ENCODE data around the gene DLGAP1. TPM values are rescaled to one million over a fixed set of nuclear protein-coding genes. Genes with fewer than 3 reads are reported as not detected.

The DLGAP1 gene
- polyA plus RNA-seq, 1 of the 3 experiments (the other 2 are of a cell fraction) = not detected

DNA sequence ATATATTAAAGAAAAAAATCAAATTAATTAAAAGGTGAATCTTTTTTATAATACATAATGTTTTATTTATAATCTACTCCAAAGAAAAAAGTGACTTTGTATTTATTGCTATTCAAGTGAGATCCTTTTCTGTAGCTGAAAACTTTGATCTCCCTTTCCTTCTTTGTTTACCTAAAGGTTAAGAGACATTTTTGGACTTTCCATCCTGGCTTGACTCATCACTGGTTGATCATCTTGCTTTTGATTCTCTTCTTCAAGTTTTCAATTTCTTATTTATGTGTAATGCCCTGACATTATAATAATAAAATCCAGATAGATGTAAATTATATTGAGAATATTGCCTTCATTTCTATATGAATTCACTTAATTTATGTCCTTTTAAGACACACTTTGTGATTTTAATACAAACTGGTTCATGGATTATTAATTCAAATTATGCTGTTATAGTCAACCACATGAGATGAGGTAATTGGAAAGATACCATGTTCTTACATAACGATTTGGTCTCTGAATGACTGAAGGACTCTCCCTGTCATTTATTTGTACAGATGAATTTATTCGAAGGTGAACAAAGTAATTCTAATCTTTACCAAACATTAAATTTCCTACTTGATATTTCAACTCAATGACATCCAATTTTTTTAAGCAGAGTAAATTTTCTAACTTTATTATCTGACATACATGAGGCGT lies 820.7 kb downstream of the DLGAP1 start:
- TF ChIP-seq MEF2A (IDR thresholded peaks at IDR 0.05; ENCODE audit: borderline replicate concordance, low read depth) (no peak), USF2 (IDR thresholded peaks at IDR 0.05; ENCODE audit: borderline replicate concordance, low read depth, low read length) (no peak), JUND (IDR thresholded peaks at IDR 0.05) (no peak), TEAD4 (IDR thresholded peaks at IDR 0.05; ENCODE audit: borderline replicate concordance, insufficient read depth) (no peak), NRF1 (IDR thresholded peaks at IDR 0.05; ENCODE audit: low read depth, low read length) (no peak)
- Histone ChIP-seq H3K4me3 (ENCODE audit: low read depth in 2 of 2, low read length in 1 of 2) (no peak overlapping the region), H3K9me3 (no peaks in the 10 kb centered on the region), H3K27me3 (ENCODE audit: insufficient read depth) (no peaks in the 10 kb centered on the region), H3K4me1 (ENCODE audit: control insufficient read depth in 1 of 2, insufficient read depth in 2 of 2, low read depth in 1 of 2, low read length in 1 of 2) (0 out of 4 replicates have a peak, but pooled peaks cover 0 to 4% of the 10 kb centered on the region in 2 experiments), H3K9ac (no peak overlapping the region), H4K20me1 (ENCODE audit: insufficient read depth) (no peaks in the 10 kb centered on the region), H3K36me3 (replicated peaks in 1 of 2; ENCODE audit: control insufficient read depth in 1 of 2, insufficient read depth in 2 of 2, low read length in 1 of 2) (no peaks in the 10 kb centered on the region), H2AFZ (ENCODE audit: low read depth) (no peak overlapping the region), H3K27ac (ENCODE audit: low read depth in 2 of 2, low read length in 1 of 2) (no peak overlapping the region), H3K4me2 (no peak overlapping the region), H3F3A (replicated peaks; ENCODE audit: insufficient read depth) (peaks cover 3% of the 10 kb centered on the region), H3K9me2 (no peaks in the 10 kb centered on the region), H3K79me2 (ENCODE audit: insufficient read depth) (no peaks in the 10 kb centered on the region)
- CTCF ChIA-PET = no interaction called here
- WGBS (ENCODE audit: low lambda C conversion rate) = 91% methylated on average over 3 of the region's 3 CpGs
- POLR2A ChIA-PET = no interaction called here
- DNase-seq = no peak

GRCh38 chr18:3631887-3632286 lies 823.2 kb downstream of the DLGAP1 start:
- H3K4me1 ChIP-seq (ENCODE audit: control insufficient read depth in 1 of 2, insufficient read depth in 2 of 2, low read depth in 1 of 2, low read length in 1 of 2) = 0 out of 4 replicates have a peak, but pooled peaks cover 0 to 4% of the 10 kb centered on the region in 2 experiments
- ChIA-PET POLR2A (no interaction called here), CTCF (no interaction called here)
- TF ChIP-seq IRF3 (IDR thresholded peaks at IDR 0.05; ENCODE audit: low read depth, low read length) = no peak
- TF ChIP-seq, protein P1, sequence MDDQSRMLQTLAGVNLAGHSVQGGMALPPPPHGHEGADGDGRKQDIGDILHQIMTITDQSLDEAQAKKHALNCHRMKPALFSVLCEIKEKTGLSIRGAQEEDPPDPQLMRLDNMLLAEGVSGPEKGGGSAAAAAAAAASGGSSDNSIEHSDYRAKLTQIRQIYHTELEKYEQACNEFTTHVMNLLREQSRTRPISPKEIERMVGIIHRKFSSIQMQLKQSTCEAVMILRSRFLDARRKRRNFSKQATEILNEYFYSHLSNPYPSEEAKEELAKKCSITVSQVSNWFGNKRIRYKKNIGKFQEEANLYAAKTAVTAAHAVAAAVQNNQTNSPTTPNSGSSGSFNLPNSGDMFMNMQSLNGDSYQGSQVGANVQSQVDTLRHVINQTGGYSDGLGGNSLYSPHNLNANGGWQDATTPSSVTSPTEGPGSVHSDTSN (IDR thresholded peaks at IDR 0.05) = no peak
- no peak for TF ChIP-seq NRF1 (IDR thresholded peaks at IDR 0.05; ENCODE audit: low read depth, low read length)
- no peak for TF ChIP-seq POLR2AphosphoS5 (IDR thresholded peaks at IDR 0.05; ENCODE audit: low read depth, low read length)
- no peak for TF ChIP-seq FOXJ3 (CRISPR knock-in tag; IDR thresholded peaks at IDR 0.05)
- no peak for TF ChIP-seq TEAD4 (IDR thresholded peaks at IDR 0.05; ENCODE audit: borderline replicate concordance, insufficient read depth)
- no peak for TF ChIP-seq YY1 (IDR thresholded peaks at IDR 0.05; ENCODE audit: low read depth)
- TF ChIP-seq CHD2 (IDR thresholded peaks at IDR 0.05; ENCODE audit: low read length, partially characterized antibody) = no peak
- no peak for TF ChIP-seq FOSL2 (IDR thresholded peaks at IDR 0.05; ENCODE audit: borderline replicate concordance, low read depth)
- TF ChIP-seq, protein P2, sequence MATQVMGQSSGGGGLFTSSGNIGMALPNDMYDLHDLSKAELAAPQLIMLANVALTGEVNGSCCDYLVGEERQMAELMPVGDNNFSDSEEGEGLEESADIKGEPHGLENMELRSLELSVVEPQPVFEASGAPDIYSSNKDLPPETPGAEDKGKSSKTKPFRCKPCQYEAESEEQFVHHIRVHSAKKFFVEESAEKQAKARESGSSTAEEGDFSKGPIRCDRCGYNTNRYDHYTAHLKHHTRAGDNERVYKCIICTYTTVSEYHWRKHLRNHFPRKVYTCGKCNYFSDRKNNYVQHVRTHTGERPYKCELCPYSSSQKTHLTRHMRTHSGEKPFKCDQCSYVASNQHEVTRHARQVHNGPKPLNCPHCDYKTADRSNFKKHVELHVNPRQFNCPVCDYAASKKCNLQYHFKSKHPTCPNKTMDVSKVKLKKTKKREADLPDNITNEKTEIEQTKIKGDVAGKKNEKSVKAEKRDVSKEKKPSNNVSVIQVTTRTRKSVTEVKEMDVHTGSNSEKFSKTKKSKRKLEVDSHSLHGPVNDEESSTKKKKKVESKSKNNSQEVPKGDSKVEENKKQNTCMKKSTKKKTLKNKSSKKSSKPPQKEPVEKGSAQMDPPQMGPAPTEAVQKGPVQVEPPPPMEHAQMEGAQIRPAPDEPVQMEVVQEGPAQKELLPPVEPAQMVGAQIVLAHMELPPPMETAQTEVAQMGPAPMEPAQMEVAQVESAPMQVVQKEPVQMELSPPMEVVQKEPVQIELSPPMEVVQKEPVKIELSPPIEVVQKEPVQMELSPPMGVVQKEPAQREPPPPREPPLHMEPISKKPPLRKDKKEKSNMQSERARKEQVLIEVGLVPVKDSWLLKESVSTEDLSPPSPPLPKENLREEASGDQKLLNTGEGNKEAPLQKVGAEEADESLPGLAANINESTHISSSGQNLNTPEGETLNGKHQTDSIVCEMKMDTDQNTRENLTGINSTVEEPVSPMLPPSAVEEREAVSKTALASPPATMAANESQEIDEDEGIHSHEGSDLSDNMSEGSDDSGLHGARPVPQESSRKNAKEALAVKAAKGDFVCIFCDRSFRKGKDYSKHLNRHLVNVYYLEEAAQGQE (IDR thresholded peaks at IDR 0.05; ENCODE audit: low read depth, low read length) = no peak
- TF ChIP-seq RXRA (IDR thresholded peaks at IDR 0.05; ENCODE audit: borderline replicate concordance, low read depth) = no peak
- TF ChIP-seq MEF2A (IDR thresholded peaks at IDR 0.05; ENCODE audit: borderline replicate concordance, low read depth) = no peak
- TF ChIP-seq, protein P3, sequence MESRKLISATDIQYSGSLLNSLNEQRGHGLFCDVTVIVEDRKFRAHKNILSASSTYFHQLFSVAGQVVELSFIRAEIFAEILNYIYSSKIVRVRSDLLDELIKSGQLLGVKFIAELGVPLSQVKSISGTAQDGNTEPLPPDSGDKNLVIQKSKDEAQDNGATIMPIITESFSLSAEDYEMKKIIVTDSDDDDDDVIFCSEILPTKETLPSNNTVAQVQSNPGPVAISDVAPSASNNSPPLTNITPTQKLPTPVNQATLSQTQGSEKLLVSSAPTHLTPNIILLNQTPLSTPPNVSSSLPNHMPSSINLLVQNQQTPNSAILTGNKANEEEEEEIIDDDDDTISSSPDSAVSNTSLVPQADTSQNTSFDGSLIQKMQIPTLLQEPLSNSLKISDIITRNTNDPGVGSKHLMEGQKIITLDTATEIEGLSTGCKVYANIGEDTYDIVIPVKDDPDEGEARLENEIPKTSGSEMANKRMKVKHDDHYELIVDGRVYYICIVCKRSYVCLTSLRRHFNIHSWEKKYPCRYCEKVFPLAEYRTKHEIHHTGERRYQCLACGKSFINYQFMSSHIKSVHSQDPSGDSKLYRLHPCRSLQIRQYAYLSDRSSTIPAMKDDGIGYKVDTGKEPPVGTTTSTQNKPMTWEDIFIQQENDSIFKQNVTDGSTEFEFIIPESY (IDR thresholded peaks at IDR 0.05; ENCODE audit: borderline replicate concordance, low read depth) = no peak
- no peak for TF ChIP-seq SIN3A (IDR thresholded peaks at IDR 0.05; ENCODE audit: borderline replicate concordance, low read depth, low read length)

More at GRCh38 chr18:3631887-3632286, 823.2 kb downstream of the DLGAP1 start:
- no peaks in the 10 kb centered on the region for H3K9me2 ChIP-seq
- no peaks in the 10 kb centered on the region for H3K36me3 ChIP-seq (replicated peaks in 1 of 2; ENCODE audit: control insufficient read depth in 1 of 2, insufficient read depth in 2 of 2, low read length in 1 of 2)
- no peak overlapping the region for H3K4me3 ChIP-seq (ENCODE audit: low read depth in 2 of 2, low read length in 1 of 2)
- no peaks in the 10 kb centered on the region for H3K27me3 ChIP-seq (ENCODE audit: insufficient read depth)
- no peaks in the 10 kb centered on the region for H4K20me1 ChIP-seq (ENCODE audit: insufficient read depth)
- no peak overlapping the region for H3K27ac ChIP-seq (ENCODE audit: low read depth in 2 of 2, low read length in 1 of 2)
- DNase-seq = no peak
- no peak overlapping the region for H3K4me2 ChIP-seq
- no peak overlapping the region for H3K9ac ChIP-seq
- H3K79me2 ChIP-seq (ENCODE audit: insufficient read depth) = no peaks in the 10 kb centered on the region
- peaks cover 3% of the 10 kb centered on the region for H3F3A ChIP-seq (replicated peaks; ENCODE audit: insufficient read depth)
- WGBS (ENCODE audit: low lambda C conversion rate) = 84% methylated on average over 5 of the region's 5 CpGs
- H3K9me3 ChIP-seq = no peaks in the 10 kb centered on the region
- no peak overlapping the region for H2AFZ ChIP-seq (ENCODE audit: low read depth)
